HG03066 (cell line): ENCODE measurements around the gene RDH11.
"Not testable (repeated sequence)": the region's sequence is repeated elsewhere in the genome, so short reads cannot be mapped to it uniquely, and the experiment has no call there.

Source experiments
- ATAC-seq: cut with Tn5 transposase; IDR thresholded peaks from one replicate; pipeline ENCODE4 v1.9.1; 2021; ENCODE audit warnings: low read depth; ENCODE audit not compliant: unreplicated experiment

Gene RDH11

GRCh38 chr14:67695394-67695949 lies at the start of gene RDH11:
Gene RDH11, minus strand, starts transcription at chr14:67695764. Its CDS starts 61 bp downstream, at chr14:67695703.
- peak; percentile 82 for ATAC-seq

- no peak for ATAC-seq
Observed at GRCh38 chr14:67744046-67744445, 48.5 kb upstream of the RDH11 start.

GRCh38 chr14:67738740-67739504 lies 43.4 kb upstream of the RDH11 start:
- no peak for ATAC-seq

- ATAC-seq, result no peak
Observed at GRCh38 chr14:67736771-67737170, 41.2 kb upstream of the RDH11 start.

- no peak for ATAC-seq
Observed at GRCh38 chr14:67735336-67736147, 40.0 kb upstream of the RDH11 start.

GRCh38 chr14:67734675-67735074 lies 39.1 kb upstream of the RDH11 start:
- no peak for ATAC-seq

- ATAC-seq, result no peak
Observed at GRCh38 chr14:67733616-67734015, 38.1 kb upstream of the RDH11 start.

- ATAC-seq, result no peak
Observed at GRCh38 chr14:67729072-67729885, 33.7 kb upstream of the RDH11 start.

- ATAC-seq, result no peak
Observed at GRCh38 chr14:67728258-67728657, 32.7 kb upstream of the RDH11 start.

- no peak for ATAC-seq
Observed at GRCh38 chr14:67727361-67727760, 31.8 kb upstream of the RDH11 start.

- no peak for ATAC-seq
Observed at GRCh38 chr14:67725171-67725570, 29.6 kb upstream of the RDH11 start.

GRCh38 chr14:67722293-67722692 lies 26.7 kb upstream of the RDH11 start:
- ATAC-seq, result no peak

- ATAC-seq, result no peak
Observed at GRCh38 chr14:67721875-67722274, 26.3 kb upstream of the RDH11 start.

- no peak for ATAC-seq
Observed at GRCh38 chr14:67719866-67720265, 24.3 kb upstream of the RDH11 start.

GRCh38 chr14:67719385-67719784 lies 23.8 kb upstream of the RDH11 start:
- not testable (repeated sequence) for ATAC-seq

GRCh38 chr14:67718265-67718664 lies 22.7 kb upstream of the RDH11 start:
- ATAC-seq, result no peak

- no peak for ATAC-seq
Observed at GRCh38 chr14:67717048-67717447, 21.5 kb upstream of the RDH11 start.

- ATAC-seq, result no peak
Observed at GRCh38 chr14:67710209-67710608, 14.6 kb upstream of the RDH11 start.

- ATAC-seq, result not testable (repeated sequence)
Observed at GRCh38 chr14:67709796-67710195, 14.2 kb upstream of the RDH11 start.

- ATAC-seq, result not testable (repeated sequence)
Observed at GRCh38 chr14:67709346-67709745, 13.8 kb upstream of the RDH11 start.

- ATAC-seq, result no peak
Observed at GRCh38 chr14:67705211-67705610, 9.6 kb upstream of the RDH11 start.
